HG02970 (cell line): ENCODE results near the gene MLN.

ENCODE experiments used
- ATAC-seq: cut with Tn5 transposase; IDR thresholded peaks from one replicate; pipeline ENCODE4 v1.9.1; 2021; ENCODE audit warnings: mild to moderate bottlenecking, moderate library complexity, moderate number of reproducible peaks; ENCODE audit not compliant: unreplicated experiment, low FRiP score

The MLN gene

DNA sequence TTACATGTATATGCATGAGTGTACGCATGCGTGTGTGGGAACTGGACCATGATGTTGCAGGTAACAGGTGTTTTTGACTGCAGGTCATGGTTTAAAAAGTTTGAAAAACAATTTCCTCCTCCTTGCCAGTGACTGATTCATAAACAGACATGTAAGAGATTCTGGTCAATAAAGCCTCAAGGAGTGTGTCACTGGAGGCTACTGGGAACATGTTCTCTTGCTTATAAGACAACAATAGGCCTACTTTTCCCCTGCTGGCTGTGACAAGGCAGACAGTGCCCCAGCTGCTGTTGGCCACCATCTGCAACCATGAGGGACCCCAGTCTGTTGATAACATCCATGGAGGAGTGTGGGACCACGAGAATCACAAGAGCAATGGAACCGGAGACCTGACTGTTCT, 27.6 kb downstream of the MLN start:
- ATAC-seq: no peak

DNA sequence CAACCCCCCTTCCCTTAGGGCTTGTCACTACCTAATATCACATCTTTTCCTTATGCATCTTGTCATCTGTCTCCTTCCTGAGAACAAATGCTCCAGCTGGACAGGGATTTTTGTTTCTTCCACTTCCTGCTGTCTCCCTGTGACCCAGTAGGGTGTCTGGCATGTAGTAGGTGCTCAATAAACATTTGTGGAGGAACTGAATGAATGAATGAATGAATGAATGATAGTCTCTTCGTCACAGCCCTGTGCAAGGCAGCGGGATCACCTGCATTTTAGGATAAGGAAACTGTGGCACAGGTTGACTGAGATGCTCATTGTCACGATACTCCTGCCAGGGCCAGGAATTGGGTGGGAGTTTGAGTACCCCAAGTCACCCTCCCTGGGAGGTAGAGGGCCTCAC, 29.0 kb downstream of the MLN start:
- ATAC-seq: no peak

DNA sequence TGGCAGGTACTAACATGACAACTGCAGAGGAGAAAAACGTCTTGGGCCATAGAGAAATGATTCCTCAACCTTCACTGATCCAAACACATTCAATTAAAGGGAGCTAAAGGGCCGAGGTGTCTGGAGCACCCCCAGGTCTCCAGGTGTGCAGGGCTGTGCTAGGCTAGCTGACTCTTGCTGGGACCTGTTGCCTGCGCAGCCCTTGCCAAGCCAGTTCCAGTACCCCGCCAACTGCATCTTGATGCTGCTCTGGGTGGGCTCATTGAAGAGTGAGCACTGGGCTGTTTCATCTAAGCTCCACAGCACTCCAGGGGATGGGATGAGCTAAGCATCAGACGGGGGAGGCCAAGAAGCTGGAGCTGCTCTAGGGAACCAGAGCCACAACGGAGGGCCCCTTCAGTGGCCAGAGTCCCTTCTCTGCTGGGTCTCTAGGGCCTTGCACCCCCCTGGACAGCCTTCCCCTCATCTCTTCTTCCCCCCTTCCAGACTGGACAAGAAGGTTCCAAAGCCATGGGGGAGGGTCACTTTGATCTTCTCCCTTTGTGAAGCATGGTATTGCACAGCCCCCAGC, 30.8 kb downstream of the MLN start:
- ATAC-seq: no peak

DNA sequence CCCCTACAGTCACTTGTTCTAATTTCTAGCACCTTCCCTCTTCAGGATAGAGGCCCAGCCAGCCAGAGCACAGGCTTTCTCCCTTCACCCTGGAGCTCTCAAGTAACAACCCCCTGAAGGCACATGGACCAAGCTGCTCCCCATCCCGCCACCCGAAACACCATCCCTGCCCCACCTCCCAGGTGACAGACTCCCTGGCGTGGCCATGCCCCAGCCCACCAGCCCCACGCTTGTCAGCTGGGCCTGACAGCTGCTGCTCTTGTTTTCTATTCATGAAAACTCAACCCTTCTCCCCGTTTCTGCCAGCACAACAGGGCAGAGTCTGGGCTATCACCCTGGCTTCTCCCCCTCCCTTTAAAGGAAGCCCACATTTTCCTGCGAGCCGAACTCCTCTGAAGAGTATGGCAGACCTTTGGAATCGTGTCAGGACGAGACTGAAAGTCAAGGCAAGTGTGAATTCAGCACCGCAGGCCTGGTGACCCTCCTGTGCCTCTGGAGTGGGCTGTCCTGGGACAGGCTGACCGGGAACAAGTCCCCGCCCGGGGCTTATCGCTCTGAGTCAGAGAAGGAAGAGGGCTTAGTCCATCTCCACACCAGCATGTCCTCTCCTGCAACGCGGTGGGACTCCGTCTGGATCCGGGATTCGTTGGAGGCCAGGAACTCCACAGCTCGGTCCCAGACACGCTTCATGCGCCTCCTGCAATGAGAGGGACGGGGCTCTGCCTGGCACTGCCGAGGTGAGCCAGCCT, 31.5 kb downstream of the MLN start:
- ATAC-seq: no peak

DNA sequence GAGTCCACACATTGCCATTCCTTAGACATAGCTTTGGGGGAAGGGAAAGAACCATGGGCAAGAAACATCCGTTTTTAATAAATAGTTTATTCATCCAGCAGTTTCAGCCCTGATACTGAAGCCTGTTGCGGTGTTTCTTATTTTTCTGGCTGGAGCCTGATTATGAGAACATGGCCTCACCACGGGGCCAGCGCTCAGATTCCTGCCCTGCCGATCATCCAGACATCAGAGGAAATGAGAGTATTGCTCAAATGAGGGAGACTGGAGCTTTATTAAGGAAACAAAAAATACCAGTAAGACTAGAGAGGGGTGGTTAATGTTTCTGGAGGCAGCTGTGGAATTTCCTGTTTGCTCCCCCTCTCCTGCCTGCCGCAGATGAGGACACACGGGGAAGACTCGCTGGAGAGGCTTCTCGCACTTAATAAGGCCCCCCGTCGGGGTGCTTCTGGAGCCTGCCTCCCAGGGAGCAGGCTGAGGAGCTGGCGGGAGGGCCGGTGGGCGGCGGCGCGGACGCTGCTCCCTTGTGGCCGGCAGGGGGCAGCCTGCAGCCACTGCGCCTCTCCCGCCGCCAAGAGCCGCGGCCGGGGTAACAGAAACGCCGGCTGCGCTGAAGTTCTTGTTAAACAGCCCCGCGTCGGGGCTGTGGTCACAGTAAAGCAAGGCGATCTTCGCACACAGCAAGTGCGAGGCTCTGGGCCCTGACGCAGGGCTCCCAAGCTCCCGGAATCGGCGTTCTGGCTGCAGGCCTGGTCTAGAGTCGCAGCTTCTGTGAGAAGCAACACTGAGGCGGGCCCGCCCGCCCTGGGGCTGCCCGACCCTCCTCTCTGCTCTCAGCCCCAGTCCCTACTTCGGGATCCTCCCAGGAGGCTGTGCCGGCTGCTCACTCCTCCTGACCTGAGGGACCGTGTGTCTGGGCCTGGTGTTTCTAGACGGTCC, 32.4 kb downstream of the MLN start:
- ATAC-seq: no peak

DNA sequence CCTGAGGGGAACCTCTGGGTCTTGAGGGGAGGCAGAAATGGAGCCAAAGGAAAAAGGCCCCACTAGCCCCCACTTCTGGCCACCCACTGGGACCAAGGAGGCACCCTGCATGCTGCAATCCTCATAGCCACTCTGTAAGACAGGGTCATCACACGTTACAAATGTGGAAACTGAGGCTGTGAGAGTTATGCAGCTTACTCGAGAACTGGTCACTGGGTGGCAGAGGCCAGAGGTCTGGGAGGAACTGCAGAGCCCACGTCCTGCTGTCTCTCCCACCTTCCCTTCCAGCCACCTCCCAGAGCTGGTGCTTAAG, 33.0 kb downstream of the MLN start:
- ATAC-seq: no peak

DNA sequence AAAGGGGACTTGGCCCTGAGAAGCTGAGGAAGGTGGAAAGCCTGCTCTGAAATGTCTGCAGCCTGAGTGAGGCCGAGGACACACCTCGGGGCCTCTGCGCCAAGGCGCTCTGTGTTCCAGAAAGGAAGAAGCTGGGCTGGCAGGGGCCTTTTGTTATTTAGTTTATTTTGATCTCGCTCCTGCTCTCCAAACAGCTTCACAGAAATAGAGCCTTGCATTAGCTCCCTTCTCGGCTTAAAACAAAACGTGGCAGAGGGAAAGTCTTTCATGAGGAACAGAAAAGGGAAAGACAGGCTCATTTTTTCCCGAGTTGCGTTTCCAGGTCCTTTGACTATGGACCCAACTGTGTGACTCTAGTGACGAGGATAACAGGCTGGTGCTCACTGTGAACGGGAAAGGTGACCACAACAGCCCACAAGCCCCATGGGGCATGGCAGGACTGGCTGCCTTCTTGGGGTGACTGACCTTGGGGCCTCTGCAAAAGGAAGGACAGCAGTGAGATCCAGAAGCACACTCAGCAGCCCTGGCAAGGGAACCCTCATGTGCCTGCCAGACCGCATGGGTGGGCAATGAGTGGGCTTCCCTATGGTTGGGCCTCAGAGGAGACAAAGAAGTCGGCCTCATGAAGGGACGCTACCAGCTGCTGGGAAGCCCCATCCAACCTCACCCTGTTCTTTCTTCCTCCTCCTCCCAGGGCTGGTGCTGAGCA, 33.5 kb downstream of the MLN start:
- ATAC-seq: no peak

DNA sequence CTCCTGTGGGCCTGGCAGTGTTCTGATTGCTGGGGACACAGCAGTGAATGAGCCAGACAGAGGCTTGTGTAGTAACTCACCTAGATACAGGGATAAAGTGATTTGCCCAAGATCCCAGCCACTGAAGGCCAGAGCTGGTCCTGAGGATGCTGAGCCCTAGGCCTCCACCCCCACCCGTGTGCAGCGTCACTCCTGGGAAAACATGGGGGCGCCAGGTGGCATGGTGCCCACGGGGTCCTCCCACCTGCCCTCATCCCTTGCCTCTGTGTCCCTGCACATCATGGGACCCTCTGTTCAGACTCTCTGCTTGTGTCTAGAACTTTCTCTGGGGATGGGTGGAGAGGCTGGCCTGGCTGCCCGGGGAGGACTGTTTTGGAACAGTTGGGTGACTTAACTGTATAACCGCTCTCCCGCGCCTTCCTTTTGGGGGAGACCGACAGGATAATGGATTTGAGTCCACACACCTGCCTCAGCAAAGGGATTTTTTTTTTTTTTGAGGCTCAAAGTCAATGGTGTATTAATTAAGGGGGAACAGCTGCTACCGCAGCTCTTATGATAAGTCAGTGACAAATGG, 34.5 kb downstream of the MLN start:
- ATAC-seq: no peak

DNA sequence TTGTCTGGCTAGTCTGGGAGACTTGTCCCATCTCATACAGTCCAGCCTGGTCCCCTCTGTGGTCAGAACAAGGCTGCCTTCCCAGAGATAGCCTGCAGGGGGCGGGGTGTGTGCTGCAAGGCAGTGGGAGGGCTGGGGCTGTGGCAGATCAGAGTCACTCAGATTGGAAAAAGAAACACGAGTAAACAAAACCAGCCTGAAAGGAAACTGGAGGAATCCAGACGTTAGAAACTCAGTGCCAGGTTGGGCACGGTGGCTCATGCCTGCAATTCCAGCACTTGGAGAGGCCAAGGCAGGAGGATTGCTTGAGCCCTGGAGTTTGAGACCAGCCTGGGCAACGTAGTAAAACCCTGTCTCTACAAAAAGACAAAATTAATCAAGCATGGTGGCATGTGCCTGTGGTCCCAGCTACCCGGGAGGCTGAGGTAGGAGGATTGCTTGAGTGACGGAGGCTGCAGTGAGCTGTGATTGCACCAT, 35.1 kb downstream of the MLN start:
- no peak for ATAC-seq

DNA sequence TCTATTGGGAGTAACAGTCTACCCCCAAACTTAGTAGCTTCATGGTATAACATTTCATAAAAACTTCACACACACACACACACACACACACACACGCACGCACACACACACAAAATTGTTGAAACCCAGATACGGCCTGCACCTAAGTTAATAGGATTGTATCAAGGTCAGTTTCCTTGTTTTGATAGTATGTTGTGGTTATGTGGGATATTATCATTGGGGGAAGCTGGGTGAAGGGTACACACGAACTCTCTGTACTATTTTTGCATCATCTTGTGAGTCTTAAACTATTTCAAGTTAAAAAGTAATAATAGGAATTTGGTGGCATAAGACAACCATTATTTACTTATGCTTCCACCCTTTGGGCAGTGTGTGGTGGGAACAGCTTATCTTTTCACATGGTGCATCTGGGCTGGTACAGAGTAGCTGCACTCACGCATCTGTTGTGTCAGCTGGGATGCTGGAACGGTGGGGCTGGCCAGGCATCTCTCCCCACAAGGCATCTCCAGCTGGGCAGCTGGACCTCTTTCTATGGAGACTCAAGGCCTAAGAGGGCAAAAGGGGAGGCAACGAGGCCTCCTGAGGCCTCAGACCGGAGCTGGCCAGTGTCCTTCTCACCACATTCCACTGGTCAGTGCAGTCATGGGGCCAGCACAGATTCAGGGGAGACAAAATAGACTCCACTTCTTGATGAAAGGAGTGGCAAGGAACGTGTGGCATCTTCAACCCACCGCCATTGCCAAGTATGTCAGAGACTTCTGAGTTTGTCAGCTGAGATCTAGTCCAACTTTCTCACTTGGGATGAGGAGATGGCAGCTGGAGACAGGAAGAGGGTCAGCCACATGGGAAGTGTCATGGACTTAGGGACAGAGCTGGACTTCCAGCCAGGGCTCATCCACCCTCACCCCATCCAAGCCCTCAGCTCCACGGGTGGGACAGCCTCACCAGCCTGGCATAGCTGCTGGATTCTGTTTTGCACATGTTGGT, 36.6 kb downstream of the MLN start:
- ATAC-seq: no peak

DNA sequence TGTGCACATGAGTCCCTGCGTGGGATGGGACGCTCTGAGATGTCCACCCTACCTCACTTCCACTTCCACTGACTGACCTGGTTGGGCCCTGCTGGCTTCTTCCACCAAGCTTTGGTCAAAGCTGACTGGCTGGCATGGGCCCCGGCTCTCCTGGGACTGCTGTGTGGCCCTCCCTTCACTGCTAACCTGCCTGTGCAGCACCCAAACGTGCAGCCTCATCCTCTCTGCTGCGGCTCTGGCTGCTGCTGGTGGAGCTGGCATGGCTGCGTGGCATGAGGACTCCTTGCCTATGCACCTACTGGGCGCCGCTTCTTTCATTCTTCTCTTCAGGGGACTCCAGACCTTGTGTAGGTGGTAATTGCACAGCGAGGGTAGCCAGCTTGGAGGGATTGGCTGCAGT, 38.4 kb downstream of the MLN start:
- no peak for ATAC-seq

DNA sequence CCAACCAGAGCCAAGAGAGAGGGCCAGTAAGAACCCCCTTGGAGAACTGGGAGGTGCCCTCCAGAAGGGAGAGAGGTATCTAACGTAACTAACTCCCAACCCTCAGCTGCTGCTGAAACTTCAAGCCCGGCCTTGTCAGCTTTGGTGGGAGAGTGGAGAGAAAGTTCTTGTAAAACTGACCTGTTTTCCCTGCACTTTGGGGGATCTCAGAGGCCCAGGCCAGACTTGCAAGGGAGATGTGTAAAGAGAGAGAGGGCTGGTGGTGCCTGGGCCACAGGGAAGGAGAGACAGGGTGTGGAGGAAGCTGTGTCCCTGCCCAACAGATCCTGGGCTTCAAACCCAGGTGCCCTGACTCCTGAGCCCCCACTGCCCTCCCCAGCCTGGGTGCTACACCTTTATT, 39.8 kb downstream of the MLN start:
- ATAC-seq: no peak

DNA sequence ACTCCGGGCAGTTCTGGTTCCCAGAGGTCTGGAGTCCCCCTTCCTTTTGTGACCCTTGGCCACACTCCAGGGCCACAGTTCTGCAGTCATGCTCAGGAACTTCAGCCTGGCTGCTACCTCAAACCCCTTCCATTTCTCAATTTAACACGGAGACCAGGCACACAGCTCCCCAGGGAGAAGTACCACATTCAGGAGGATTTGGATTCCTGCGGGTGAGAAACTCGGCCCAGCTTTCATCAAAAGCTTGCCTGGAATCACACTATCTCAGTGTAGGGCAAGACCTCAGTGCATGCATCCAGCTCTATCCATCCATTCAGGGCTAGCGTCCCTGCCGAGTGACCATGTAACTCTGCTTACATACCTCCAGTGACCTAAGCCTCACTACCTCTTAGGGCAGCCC, 40.3 kb downstream of the MLN start:
- no peak for ATAC-seq

DNA sequence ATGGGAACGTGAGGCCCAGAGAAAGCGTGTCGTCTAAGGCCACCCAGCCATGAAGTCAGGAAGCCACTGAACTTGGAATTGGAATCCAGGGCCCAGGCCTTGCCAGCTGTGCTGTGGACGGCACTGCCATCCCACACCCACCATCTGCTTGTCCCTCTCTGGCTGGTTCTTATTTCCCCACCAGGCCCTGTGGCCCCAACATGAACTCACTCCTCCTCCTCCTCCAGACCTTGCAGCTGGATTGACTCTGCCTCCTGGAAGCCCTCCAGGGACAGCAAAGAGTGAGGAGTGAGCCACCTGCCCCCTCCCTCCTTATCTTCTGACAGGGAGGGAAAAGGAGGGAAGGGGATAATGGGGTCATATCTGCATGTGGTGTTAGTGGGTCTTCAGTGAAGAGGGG, 41.1 kb downstream of the MLN start:
- ATAC-seq: no peak

DNA sequence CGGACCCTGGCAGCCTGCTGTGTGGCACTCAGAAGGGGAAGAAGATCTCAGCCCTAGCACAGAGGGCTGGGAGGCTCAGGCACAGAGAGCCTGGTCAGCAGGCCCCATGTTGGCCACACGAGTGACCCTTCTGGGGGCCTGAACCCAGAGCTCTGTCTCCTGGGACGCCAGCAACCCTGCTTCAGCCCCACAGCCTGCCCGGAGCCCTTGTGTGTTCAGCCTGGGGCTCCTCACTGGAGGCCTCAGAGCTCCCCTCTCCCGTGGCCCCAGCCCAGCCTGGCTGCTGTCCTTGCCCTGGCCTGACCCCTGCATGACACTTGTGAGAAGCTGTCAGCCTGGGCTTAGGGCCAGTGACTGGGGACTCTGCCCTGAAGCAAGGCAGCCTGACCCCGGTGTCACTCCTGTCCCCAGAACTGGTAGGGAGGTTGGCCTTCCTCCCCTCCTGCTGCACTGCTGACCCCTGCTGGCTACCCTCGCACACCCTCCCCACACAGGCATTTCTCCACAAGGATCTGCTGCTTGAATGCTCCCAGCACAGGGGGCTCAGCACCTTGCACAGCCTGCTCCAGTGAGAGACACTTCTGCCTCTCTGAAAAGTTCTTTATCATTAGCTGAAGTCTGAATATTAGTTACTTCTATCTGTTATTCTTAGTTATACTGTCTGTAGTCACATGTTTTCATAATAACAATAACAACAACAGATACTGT, 41.7 kb downstream of the MLN start:
- no peak for ATAC-seq

DNA sequence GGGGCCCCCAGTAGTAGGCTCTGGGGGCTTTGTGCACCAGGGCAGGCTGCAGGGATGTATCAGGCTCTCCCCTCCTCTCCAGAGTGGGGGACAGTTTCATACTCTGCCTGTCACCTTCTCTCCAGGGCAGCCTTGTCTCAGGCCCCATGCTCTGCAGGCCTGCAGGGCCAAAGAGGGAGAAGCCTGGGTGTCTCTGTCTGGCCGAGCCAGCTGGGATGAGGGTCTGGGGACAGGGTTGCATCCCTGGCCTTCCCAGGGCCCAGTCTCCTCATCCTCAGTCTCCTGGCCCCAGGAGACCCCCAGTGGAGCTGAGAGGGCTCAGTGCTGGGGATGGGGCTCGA, 42.3 kb downstream of the MLN start:
- ATAC-seq: no peak

DNA sequence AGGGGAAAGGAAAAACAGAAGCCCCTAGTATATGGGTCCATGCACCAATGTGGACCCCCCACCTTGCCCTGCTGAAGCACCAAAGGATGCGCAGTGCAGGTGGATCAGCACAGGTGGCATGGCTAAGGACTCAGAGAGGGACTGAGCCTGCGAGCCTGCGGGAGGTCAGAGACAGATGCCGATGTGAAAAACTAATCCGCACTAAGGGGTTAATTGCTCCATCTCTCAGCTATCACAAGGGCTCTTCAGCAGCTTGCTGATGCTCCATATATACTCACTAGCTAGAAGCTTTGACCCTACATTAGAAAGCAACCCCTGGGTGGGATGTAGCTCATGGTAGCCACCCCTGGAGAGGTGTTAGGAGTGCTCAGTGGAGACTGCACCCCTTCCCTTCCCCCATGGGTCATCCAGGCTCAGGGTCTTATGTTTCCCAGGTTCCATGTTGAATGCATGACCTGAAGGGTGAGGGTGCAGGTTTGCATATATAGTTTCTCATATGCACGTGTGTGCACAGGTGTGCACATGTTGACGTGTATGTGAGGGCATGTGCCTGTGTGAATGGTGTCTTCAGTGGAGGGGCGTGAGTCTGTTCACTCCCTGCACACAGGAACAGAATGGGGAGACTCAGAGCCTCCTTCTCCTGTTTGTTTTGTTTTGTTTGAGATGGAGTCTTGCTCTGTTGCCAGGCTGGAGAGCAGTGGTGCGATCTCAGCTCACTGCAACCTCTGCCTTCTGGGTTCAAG, 43.7 kb downstream of the MLN start:
- no peak for ATAC-seq

DNA sequence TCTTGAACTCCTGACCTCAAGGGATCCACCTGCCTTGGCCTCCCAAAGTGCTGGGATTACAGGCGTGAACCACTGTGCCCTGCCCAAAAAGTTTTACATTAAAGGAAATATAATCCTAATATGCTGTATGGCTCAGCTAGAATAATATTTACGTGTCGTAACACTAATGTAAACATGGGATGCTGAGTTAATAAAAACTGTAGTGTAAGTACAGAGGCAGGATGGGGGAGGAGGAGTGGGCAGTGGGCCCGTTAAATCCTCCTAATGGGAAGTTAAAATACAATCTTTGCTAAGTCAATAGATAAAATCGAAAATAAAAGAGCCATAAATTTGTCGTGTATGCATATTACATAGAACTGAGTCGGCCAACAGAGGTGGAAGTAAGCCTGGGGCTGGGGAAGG, 45.0 kb downstream of the MLN start:
- ATAC-seq: no peak
